Limb (tissue), 2 donors: ENCODE data around the gene EYS.
"Not testable (repeated sequence)": the region's sequence is repeated elsewhere in the genome, so short reads cannot be mapped to it uniquely, and the experiment has no call there.

Experiments
- DNase-seq, 2 donors: peaks; one replicate each; pipeline ENCODE4 v3.0.0-alpha.2; 2016; ENCODE audit errors: extremely low spot score in 2 of 2

The EYS gene

GRCh38 chr6:63799813-63800212, 1907.2 kb downstream of the EYS start:
- no peak for DNase-seq

GRCh38 chr6:63799313-63799712, 1907.7 kb downstream of the EYS start:
- DNase-seq, result no peak

- no peak for DNase-seq
These were observed 1908.6 kb downstream of the EYS start for GRCh38 chr6:63798378-63798777.

GRCh38 chr6:63797721-63798120, 1909.3 kb downstream of the EYS start:
- DNase-seq, result no peak

- no peak for DNase-seq
These were observed 1911.2 kb downstream of the EYS start for GRCh38 chr6:63795826-63796225.

GRCh38 chr6:63795006-63795405, 1912.0 kb downstream of the EYS start:
- DNase-seq, result no peak

GRCh38 chr6:63793465-63794137, 1913.4 kb downstream of the EYS start:
- no peak for DNase-seq

GRCh38 chr6:63792736-63793464, 1914.1 kb downstream of the EYS start:
- DNase-seq, result no peak

- DNase-seq, result no peak
These were observed 1916.7 kb downstream of the EYS start for GRCh38 chr6:63790334-63790733.

- no peak for DNase-seq
These were observed 1917.3 kb downstream of the EYS start for GRCh38 chr6:63789699-63790098.

GRCh38 chr6:63788569-63788968, 1918.5 kb downstream of the EYS start:
- DNase-seq, result no peak

- DNase-seq, result no peak
These were observed 1920.0 kb downstream of the EYS start for GRCh38 chr6:63787021-63787420.

- DNase-seq, result no peak
These were observed 1922.0 kb downstream of the EYS start for GRCh38 chr6:63785006-63785405.

GRCh38 chr6:63783096-63783495, 1923.9 kb downstream of the EYS start:
- DNase-seq, result no peak

- DNase-seq, result no peak
These were observed 1932.1 kb downstream of the EYS start for GRCh38 chr6:63774961-63775360.

GRCh38 chr6:63773200-63773599, 1933.8 kb downstream of the EYS start:
- DNase-seq, result no peak

- no peak for DNase-seq
These were observed 1941.2 kb downstream of the EYS start for GRCh38 chr6:63765828-63766227.

- peak in 1 of 2 donors; percentile 79 for DNase-seq
These were observed 1942.6 kb downstream of the EYS start for GRCh38 chr6:63764318-63764916.

- no peak for DNase-seq
These were observed 1946.8 kb downstream of the EYS start for GRCh38 chr6:63760199-63760598.

- DNase-seq, result no peak
These were observed 1947.4 kb downstream of the EYS start for GRCh38 chr6:63759605-63760105.

- DNase-seq, result no peak
These were observed 1949.2 kb downstream of the EYS start for GRCh38 chr6:63757826-63758225.

GRCh38 chr6:63757275-63757674, 1949.8 kb downstream of the EYS start:
- DNase-seq, result not testable (repeated sequence)

GRCh38 chr6:63750400-63750799, 1956.6 kb downstream of the EYS start:
- DNase-seq, result no peak
